Activated CD4-positive, alpha-beta memory T cell treated with anti-CD3 and anti-CD28 coated beads, Interleukin-2, amount 10 ng/mL, durations not matched to agents 7 days and 5 days (primary cell): ENCODE data around the gene WWP2. TPM values are rescaled to one million over a fixed set of nuclear protein-coding genes. Genes with fewer than 3 reads are reported as not detected.
A peak's percentile ranks its signal among the peaks of the same experiment; 100 is the strongest.
"Not testable (repeated sequence)": the region's sequence is repeated elsewhere in the genome, so short reads cannot be mapped to it uniquely, and the experiment has no call there.

Experiments used
- CTCF ChIA-PET: fragments of 350-600 bp; sonication (Branson Sonifier 250); formaldehyde crosslinking; loops from one replicate; lab custom pipeline; 2021; ENCODE audit warnings: antibody characterized with exemption, inconsistent platforms; lab: Charles Lee
- POLR2A ChIA-PET: fragments of 350-600 bp; sonication (Branson Sonifier 250); formaldehyde crosslinking; loops from one replicate; lab custom pipeline; 2021; ENCODE audit warnings: antibody characterized with exemption; lab: Charles Lee
- DNase-seq: peaks from one replicate; pipeline ENCODE4 v3.0.0-alpha.2; 2020
- H3K27ac Mint-ChIP-seq: one replicate; pipeline ENCODE4 v1.8.0; 2021; ENCODE audit warnings: mild to moderate bottlenecking, mixed read lengths
- H3K27me3 Mint-ChIP-seq: one replicate; pipeline ENCODE4 v1.8.0; 2021; ENCODE audit warnings: mixed read lengths
- H3K36me3 Mint-ChIP-seq: one replicate; pipeline ENCODE4 v1.8.0; 2021; ENCODE audit warnings: low read depth, mixed read lengths
- H3K4me1 Mint-ChIP-seq: one replicate; pipeline ENCODE4 v1.8.0; 2021; ENCODE audit warnings: mixed read lengths
- H3K4me3 Mint-ChIP-seq: one replicate; pipeline ENCODE4 v1.8.0; 2021; ENCODE audit warnings: mild to moderate bottlenecking, mixed read lengths
- H3K9me3 Mint-ChIP-seq: one replicate; pipeline ENCODE4 v1.8.0; 2021; ENCODE audit warnings: mixed read lengths
- total RNA-seq, 2 experiments: library from RNA; stranded (reverse); gene quantifications; one replicate each; pipeline ENCODE4 v1.2.3, GENCODE V29; 2021

WWP2 gene
- total RNA-seq, 2 experiments from 2014 or later, result 59.4 to 61.6 TPM

DNA sequence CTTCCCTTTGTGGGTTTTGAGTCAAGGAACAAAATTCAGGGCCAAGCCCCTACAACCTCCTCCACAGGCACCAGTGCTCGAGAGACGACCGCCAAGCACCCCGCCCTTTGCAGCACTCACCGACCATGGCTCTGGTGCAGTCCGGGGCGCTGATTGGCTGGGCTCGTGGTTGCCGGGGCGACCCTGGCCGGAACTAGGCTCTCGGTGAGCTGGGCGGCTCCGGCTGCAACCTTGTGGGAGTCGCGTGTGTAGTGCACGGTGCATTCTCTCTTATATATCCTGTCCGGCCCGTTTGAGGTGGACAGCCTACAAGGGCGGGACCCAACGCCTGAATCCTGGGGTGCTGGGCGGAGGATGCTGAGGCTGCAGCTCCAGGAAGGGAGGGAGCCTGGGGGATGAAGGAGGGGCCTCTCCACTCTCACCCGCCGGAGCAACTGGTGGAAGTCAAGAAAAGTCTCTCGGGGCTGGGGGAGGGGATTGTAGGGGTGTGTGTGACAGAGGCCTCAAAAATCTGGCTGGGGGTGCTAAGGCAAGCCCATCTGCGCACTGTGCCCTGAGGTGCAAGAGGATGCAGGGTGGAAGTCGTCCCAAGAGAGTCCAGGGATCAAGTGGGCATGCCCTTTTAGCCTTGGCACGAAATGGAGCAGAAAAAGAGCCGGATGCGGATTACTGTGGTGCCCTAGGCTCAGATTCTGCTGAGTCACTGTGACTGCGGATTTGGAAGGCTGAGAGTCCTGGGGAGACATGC, 35.6 kb upstream of the WWP2 start, which contains the start of gene NQO1:
NQO1 (minus strand) TSS at position 248 of the 748 bp plus-strand sequence; CDS start at position 127, 121 bp downstream.
- peak within 1 kb of the TSS; percentile 89 for H3K4me3 Mint-ChIP-seq
- peaks cover 7% of the 10 kb centered on the region for H3K36me3 Mint-ChIP-seq
- H3K27me3 Mint-ChIP-seq, result no peaks in the 10 kb centered on the region
- peak; percentile 95 for DNase-seq
- POLR2A ChIA-PET, result interaction anchor here (0.8 to 7.3 kb wide), 16 partner anchors 9 to 572 kb away, joined by 3 to 84 read pairs (median 4); partner anchors contain the start of genes CYB5B, DDX19B, NOB1 and PDF
- peaks cover 59% of the 10 kb centered on the region for H3K4me1 Mint-ChIP-seq
- H3K9me3 Mint-ChIP-seq, result no peaks in the 10 kb centered on the region
- CTCF ChIA-PET, result interaction anchor here (1.2 to 7.4 kb wide), 4 partner anchors 18 to 204 kb away, joined by 4 to 87 read pairs (median 6); partner anchors contain the start of genes NOB1 and WWP2
- H3K27ac Mint-ChIP-seq, result peak within 1 kb of the TSS; percentile 90

DNA sequence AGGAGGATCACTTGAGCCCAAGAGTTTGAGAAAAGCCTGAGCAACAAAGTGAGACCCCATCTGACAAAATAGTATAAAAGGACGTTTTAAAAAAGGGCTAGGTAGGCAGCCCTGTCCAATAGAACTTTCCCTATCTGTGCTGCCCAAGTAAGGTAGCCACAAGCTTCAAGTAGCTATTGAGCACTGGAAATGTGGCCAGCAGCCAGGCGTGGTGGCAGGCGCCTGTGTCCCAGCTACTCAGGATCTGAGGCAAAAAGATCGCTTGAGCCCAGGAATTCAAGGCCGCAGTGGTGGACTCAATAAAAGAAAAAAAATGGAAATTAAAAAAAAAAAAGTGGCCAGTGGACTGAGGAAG, 34.2 kb upstream of the WWP2 start:
- DNase-seq, result no peak
- no peaks in the 10 kb centered on the region for H3K9me3 Mint-ChIP-seq
- ChIA-PET CTCF (interaction anchor here (1.1 to 7.4 kb wide), 2 partner anchors 19 to 27 kb away, joined by 3 to 87 read pairs; partner anchors contain the start of gene NOB1), POLR2A (interaction anchor here (1.0 to 7.3 kb wide), 6 partner anchors 9 to 35 kb away, joined by 3 to 84 read pairs (median 5); partner anchors contain the start of genes NOB1 and WWP2)
- H3K27ac Mint-ChIP-seq, result peak overlapping the region; percentile 90
- peak overlapping the region; percentile 89 for H3K4me3 Mint-ChIP-seq
- peaks cover 7% of the 10 kb centered on the region for H3K36me3 Mint-ChIP-seq
- H3K27me3 Mint-ChIP-seq, result no peaks in the 10 kb centered on the region
- H3K4me1 Mint-ChIP-seq, result peaks cover 53% of the 10 kb centered on the region

DNA sequence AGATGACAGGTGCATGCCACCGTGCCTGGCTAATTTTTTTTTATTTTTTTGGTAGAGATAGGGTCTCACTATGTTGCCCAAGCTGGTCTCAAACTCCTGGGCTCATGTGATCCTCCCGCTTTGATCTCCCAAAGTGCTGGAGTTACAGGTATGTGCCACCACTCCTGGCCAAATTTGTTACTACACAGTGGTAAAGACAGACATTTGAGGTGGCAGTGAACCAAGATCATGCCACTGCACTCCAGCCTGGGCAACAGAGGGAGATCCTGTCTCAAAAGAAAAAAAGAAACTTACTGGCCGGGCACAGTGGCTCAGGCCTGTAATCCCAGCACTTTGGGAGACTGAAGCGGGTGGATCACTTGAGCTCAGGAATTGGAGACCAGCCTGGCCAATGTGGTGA, 33.1 kb upstream of the WWP2 start:
- H3K4me1 Mint-ChIP-seq, result peaks cover 43% of the 10 kb centered on the region
- not testable (repeated sequence) for H3K36me3 Mint-ChIP-seq, H3K9me3 Mint-ChIP-seq, H3K27me3 Mint-ChIP-seq, H3K27ac Mint-ChIP-seq, DNase-seq, H3K4me3 Mint-ChIP-seq
- CTCF ChIA-PET, result interaction anchor here (0.8 to 7.4 kb wide), 2 partner anchors 25 to 26 kb away, joined by 3 to 87 read pairs; partner anchors contain the start of gene NOB1
- POLR2A ChIA-PET, result interaction anchor here (4.8 to 7.3 kb wide), 2 partner anchors 25 to 34 kb away, joined by 47 to 84 read pairs; partner anchors contain the start of genes NOB1 and WWP2

DNA sequence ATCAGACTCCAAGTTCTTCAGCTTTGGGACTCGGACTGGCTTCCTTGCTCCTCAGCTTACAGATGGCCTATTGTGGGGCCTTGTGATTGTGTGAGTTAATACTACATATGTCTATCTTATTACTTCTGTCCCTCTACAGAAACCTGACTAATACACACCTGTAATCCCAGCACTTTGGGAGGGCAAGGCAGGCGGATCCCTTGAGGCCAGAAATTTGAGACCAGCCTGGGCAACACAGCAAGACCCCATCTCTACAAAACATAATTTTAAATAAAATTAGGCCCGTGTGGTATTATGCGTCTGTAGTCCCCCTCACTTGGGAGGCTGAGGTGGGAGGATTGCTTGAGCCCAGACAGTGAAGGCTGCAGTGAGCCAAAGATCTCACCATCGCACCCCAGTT, 30.9 kb upstream of the WWP2 start:
- H3K4me3 Mint-ChIP-seq, H3K27me3 Mint-ChIP-seq, H3K27ac Mint-ChIP-seq, DNase-seq, H3K9me3 Mint-ChIP-seq, H3K36me3 Mint-ChIP-seq: not testable (repeated sequence)
- peaks cover 23% of the 10 kb centered on the region for H3K4me1 Mint-ChIP-seq
- POLR2A ChIA-PET, result interaction anchor here (0.8 kb wide), 1 partner anchor 18 kb away, joined by 3 read pairs; no protein-coding TSS in a partner anchor
- CTCF ChIA-PET, result interaction anchor here (1.3 kb wide), 1 partner anchor 23 kb away, joined by 4 read pairs; the partner anchor contains the start of gene NOB1

DNA sequence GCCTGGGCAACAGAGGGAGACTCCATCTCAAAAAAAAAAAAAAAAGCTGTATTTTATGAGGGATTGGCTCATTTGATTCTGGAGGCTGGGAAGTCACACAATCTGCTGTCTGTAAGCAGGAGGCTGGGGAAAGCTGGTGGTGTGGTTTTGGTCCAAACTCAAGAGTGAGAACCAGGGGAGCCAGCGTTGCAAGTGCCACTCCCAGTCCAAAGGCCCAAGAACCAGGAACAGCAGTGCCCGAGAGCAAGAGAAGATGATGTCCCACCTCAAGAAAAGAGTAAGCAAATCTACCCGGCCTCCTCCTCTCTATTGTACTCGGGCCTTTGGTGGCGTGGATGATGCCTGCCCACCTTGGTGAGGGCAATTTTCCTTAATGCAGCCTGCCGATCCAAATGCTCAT, 30.0 kb upstream of the WWP2 start:
- Mint-ChIP-seq H3K9me3 (no peaks in the 10 kb centered on the region), H3K4me3 (no peak overlapping the region), H3K27ac (no peak overlapping the region), H3K27me3 (no peaks in the 10 kb centered on the region), H3K4me1 (peaks cover 15% of the 10 kb centered on the region), H3K36me3 (no peaks in the 10 kb centered on the region)
- POLR2A ChIA-PET, result interaction anchor here (0.8 to 1.0 kb wide), 2 partner anchors 19 to 22 kb away, joined by 3 to 5 read pairs; partner anchors contain the start of gene NOB1
- no peak for DNase-seq
- CTCF ChIA-PET, result interaction anchor here (1.3 kb wide), 1 partner anchor 23 kb away, joined by 4 read pairs; the partner anchor contains the start of gene NOB1

DNA sequence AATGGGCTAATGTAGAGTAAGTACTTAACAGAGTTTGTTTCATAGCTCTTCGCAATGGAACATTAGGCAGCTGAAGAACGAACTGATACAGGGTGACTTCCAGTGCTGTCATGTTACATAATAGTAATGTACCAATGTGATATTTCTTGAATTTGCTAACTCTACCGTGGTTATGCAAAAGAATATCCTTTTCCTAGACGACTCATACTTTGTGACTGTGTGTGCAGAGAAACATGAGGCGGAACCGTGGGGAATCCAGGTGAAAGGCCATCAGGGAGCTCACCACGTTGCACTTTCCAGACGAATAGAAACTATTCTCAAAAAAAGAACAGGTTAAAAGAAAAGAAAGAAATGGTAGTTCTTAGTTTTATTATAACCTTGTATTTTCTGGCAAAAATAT, 20.6 kb upstream of the WWP2 start:
- Mint-ChIP-seq H3K9me3 (no peaks in the 10 kb centered on the region), H3K36me3 (peaks cover 53% of the 10 kb centered on the region), H3K4me1 (no peaks in the 10 kb centered on the region), H3K4me3 (no peak overlapping the region), H3K27me3 (no peaks in the 10 kb centered on the region), H3K27ac (no peak overlapping the region)
- ChIA-PET CTCF (interaction anchor here (1.4 kb wide), 1 partner anchor 13 kb away, joined by 5 read pairs; the partner anchor contains the start of gene NOB1), POLR2A (interaction anchor here (0.7 to 1.5 kb wide), 2 partner anchors 12 to 14 kb away, joined by 3 to 10 read pairs; partner anchors contain the start of gene NOB1)
- DNase-seq, result no peak

DNA sequence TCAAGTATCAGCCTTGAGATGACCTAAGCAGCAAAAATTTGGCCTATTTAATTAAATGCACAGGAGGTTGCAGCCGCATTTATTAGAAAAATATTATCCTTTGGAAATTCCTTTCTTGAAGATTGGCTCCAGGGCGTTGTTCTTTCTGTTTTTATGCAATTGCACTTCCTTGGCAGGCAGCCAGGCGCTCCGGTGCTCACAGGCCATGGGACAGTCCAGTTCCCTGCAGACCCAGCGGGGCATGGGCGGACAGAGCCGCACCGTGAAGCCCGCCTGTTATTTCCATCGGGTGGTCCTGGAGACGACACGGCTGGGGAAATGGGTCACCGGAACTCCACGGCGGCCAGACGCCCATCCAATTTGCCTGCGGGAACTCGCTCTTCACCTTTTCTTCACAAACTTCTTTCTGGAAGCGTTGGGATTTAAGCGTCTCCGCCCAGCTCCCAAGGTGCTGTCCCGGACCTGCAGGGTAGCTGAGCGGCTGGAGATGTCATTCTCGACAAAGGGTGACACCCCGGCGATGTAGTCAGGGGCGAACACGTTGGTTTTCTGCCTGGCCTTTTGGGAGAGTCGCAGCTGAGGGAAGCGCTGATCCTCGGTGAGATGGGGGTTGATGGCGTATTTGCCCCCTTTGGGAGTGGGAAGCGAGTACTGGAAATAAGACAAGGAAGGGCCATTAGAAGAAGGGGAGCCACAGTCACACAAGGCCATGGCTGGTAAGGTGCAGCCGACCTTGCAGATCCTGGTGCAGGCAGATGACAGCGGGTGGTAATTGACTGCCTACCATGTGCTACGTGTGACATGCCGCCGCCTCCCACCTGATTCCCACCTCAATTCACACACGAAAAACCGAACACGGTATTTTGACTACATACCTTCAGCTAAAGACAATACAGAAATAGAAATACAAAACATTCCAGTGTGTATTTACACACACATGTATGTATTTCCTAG, 19.9 kb upstream of the WWP2 start:
- Mint-ChIP-seq H3K36me3 (peaks cover 57% of the 10 kb centered on the region), H3K4me1 (no peaks in the 10 kb centered on the region), H3K27ac (no peak overlapping the region), H3K4me3 (no peak overlapping the region), H3K9me3 (no peaks in the 10 kb centered on the region), H3K27me3 (no peaks in the 10 kb centered on the region)
- CTCF ChIA-PET, result interaction anchor here (1.4 kb wide), 2 partner anchors 12 kb away, joined by 4 to 5 read pairs; partner anchors contain the start of gene NOB1
- POLR2A ChIA-PET, result interaction anchor here (1.5 kb wide), 1 partner anchor 12 kb away, joined by 10 read pairs; the partner anchor contains the start of gene NOB1
- no peak for DNase-seq

DNA sequence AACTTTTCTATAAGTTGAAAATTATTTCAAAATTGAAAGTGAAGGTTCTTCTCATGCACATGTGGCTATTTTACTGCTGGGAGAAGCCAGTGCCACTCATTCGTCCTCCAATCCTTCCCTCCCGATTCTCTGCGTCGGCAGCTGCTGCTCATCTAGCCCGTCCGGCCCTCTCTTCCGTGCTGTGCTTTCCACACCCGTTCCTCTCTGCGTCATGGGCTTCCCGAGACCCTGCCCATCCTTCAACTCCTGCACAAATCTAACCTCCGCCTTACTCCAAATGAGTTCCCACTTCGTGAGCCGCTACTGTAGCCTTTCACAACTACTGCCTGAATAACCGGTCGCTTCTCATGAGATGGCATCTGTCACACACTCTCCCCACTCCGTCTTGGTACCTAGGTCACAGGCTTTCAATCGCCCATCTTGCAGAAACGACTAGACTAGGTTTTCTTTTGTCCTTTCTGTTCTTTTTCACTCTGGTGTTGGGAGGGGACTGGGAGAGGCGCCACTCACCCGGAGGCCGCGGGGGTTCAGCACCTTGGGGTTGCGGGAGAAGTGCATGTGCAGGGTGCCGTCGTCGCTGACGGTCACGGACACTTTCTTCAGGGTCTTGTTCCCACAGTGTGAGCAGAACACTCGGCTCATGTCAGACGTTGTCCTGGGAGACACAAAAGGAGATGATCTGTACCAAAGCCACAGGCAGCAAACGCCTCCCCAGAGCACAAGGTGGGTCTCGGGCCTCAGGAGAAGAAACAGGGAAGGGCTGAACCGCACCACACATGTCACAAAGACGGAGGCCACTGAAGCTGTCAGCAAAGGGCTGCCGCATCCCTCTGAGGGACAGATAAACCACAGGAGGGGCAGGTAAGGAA, 17.5 kb upstream of the WWP2 start:
- no peak overlapping the region for H3K27ac Mint-ChIP-seq
- peaks cover 80% of the 10 kb centered on the region for H3K36me3 Mint-ChIP-seq
- no peak for DNase-seq
- H3K27me3 Mint-ChIP-seq, result no peaks in the 10 kb centered on the region
- H3K9me3 Mint-ChIP-seq, result no peaks in the 10 kb centered on the region
- H3K4me1 Mint-ChIP-seq, result no peaks in the 10 kb centered on the region
- ChIA-PET POLR2A (interaction anchor here (0.7 to 1.3 kb wide), 2 partner anchors 10 to 17 kb away, joined by 3 to 9 read pairs; partner anchors contain the start of gene NOB1), CTCF (interaction anchor here (1.5 kb wide), 1 partner anchor 10 kb away, joined by 7 read pairs; the partner anchor contains the start of gene NOB1)
- H3K4me3 Mint-ChIP-seq, result no peak overlapping the region

DNA sequence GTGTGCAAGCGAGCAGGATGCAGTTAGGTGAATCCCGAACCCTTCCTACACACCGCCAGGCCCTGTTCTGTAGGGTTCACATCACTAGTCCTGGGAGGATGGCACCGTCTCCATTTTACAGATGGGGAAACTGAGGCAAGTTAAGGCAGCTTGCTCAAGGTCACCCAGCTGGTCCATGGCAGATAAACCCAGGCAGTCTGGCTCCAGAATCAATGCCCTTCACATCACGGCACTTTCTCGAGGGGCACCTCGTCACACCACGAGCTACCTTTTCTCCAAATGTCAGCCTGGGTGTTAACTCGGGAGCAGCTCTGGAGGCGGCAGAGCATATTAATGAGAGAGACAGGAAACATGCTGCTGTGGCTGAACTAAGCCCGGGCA, 16.9 kb upstream of the WWP2 start:
- POLR2A ChIA-PET, result interaction anchor here (0.7 to 1.3 kb wide), 2 partner anchors 9 to 16 kb away, joined by 3 to 9 read pairs; partner anchors contain the start of gene NOB1
- Mint-ChIP-seq H3K4me3 (no peak overlapping the region), H3K36me3 (peaks cover 77% of the 10 kb centered on the region), H3K4me1 (no peaks in the 10 kb centered on the region), H3K9me3 (no peaks in the 10 kb centered on the region), H3K27me3 (no peaks in the 10 kb centered on the region), H3K27ac (no peak overlapping the region)
- DNase-seq, result no peak
- CTCF ChIA-PET, result interaction anchor here (1.5 kb wide), 1 partner anchor 9 kb away, joined by 7 read pairs; the partner anchor contains the start of gene NOB1

DNA sequence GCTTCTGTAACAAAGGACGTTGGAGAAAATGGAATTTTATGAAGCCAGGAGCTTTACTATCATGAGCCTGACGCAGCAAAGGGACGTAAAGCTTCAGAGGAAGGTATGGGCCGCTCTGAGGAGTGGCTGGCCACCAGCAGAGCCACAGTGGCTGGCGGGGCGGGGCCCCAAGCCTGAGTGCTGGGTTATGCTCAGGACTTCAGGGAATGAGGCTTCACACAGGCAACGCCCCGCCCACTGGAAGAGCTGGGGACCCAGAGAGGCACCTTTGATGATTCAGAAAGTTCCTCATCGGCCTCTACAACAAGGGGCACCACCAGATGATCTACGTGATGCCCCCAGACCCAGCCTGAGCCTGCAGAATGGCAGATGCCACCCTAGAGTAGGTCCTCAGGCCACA, 16.2 kb upstream of the WWP2 start:
- H3K27ac Mint-ChIP-seq, result no peak overlapping the region
- POLR2A ChIA-PET, result interaction anchor here (0.9 to 1.3 kb wide), 2 partner anchors 8 to 17 kb away, joined by 3 to 9 read pairs; partner anchors contain the start of gene NOB1

DNA sequence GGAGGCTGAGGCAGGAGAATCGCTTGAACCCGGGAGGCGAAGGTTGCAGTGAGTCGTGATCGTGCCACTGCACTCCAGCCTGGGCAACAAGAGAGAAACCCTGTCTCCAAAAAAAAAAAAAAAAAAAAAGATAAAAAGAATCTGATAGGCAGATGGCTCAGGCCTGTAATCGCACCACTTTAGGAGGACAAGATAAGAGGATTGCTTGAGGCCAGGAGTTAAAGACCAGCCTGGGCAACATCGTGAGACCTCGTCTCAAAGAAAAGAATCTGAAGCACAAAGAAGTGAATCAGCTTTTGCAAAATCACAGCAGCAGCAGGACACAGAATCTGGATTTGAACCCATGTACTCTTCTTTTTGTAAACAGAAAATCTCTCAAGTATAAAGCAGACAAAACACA, 15.0 kb upstream of the WWP2 start:
- H3K4me3 Mint-ChIP-seq, result no peak overlapping the region
- POLR2A ChIA-PET, result interaction anchor here (0.6 kb wide), 1 partner anchor 386 kb away, joined by 4 read pairs; no protein-coding TSS in a partner anchor
- H3K36me3 Mint-ChIP-seq, result peaks cover 79% of the 10 kb centered on the region
- H3K27me3 Mint-ChIP-seq, result no peaks in the 10 kb centered on the region
- H3K9me3 Mint-ChIP-seq, result no peaks in the 10 kb centered on the region
- CTCF ChIA-PET, result no interaction called here
- no peak for DNase-seq
- H3K27ac Mint-ChIP-seq, result no peak overlapping the region
- H3K4me1 Mint-ChIP-seq, result peaks cover 5% of the 10 kb centered on the region

More for the DNA sequence above, 16.2 kb upstream of the WWP2 start:
- H3K36me3 Mint-ChIP-seq, result peaks cover 80% of the 10 kb centered on the region
- H3K4me1 Mint-ChIP-seq, result no peaks in the 10 kb centered on the region
- DNase-seq, result no peak
- H3K27me3 Mint-ChIP-seq, result no peaks in the 10 kb centered on the region
- CTCF ChIA-PET, result interaction anchor here (1.5 kb wide), 1 partner anchor 8 kb away, joined by 7 read pairs; the partner anchor contains the start of gene NOB1
- H3K4me3 Mint-ChIP-seq, result no peak overlapping the region
- H3K9me3 Mint-ChIP-seq, result no peaks in the 10 kb centered on the region
